Activated CD8-positive, alpha-beta memory T cell treated with anti-CD3 and anti-CD28 coated beads for 36 hours (primary cell): Measurements from ENCODE around the gene FZR1. TPM values are rescaled to one million over a fixed set of nuclear protein-coding genes. Genes with fewer than 3 reads are reported as not detected.

Experiments used
- CTCF ChIA-PET: fragments of 350-600 bp; sonication (Branson Sonifier 250); formaldehyde crosslinking; loops from one replicate; lab custom pipeline; 2021; ENCODE audit warnings: antibody characterized with exemption; lab: Charles Lee
- POLR2A ChIA-PET: fragments of 350-600 bp; sonication (Branson Sonifier 250); formaldehyde crosslinking; loops from one replicate; lab custom pipeline; 2021; ENCODE audit warnings: antibody characterized with exemption; lab: Charles Lee
- total RNA-seq, 2 experiments: library from RNA; stranded (reverse); gene quantifications; one replicate each; pipeline ENCODE4 v1.2.3, GENCODE V29; 2021

The FZR1 gene
- total RNA-seq, 2 experiments from 2014 or later: 33.1 to 33.6 TPM

- POLR2A ChIA-PET: no interaction called here
- CTCF ChIA-PET: interaction anchor here (0.7 to 1.6 kb wide), 3 partner anchors 12 to 179 kb away, joined by 3 to 5 read pairs (median 3); no protein-coding TSS in a partner anchor
These were observed 22.9 kb upstream of the FZR1 start, which contains the start of gene SMIM44 for GRCh38 chr19:3483226-3483628. Gene SMIM44, minus strand, starts transcription at chr19:3483441. Its CDS starts 38 bp downstream, at chr19:3483403.

DNA sequence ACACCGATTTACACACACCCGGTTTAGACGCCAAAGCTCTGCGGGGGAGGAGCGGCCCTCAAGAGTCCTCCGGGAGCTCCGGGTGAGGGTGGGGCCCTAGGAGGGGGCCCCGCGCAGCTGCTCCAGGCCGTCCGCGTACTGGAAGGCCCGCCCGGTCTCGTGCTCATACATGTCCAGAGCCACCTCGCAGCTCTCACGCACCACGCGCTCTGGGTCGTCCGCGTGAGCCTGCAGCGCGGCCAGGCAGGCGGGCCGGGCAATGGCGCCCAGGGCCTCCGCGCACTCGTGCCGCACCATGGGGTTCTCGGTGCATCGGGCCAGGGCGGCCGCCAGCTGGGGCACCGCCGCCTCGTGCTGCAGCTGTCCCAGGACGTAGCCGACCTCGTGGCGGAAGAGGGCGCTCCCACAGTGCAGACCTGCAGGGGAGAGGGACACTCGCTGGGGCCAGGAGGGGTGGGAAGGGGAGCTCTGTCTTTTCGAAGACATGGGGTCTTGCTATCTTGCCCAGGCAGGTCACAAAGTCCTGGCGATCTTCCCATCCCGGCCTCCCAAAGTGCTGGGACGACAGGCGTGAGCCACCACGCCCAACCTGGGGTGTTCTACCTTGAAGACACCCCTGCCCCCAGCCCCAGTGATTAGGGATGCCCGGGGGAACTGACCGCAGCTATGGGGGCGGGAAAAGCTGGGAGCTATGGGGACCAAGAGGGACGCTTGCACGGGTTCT is 14.6 kb upstream of the FZR1 start:
- CTCF ChIA-PET: interaction anchor here (1.3 to 1.4 kb wide), 2 partner anchors 19 to 53 kb away, joined by 3 read pairs; no protein-coding TSS in a partner anchor

GRCh38 chr19:3492131-3492839 is 13.8 kb upstream of the FZR1 start:
- ChIA-PET POLR2A (no interaction called here), CTCF (interaction anchor here (1.3 to 1.4 kb wide), 2 partner anchors 20 to 53 kb away, joined by 3 read pairs; no protein-coding TSS in a partner anchor)

More for the DNA sequence above, 14.6 kb upstream of the FZR1 start:
- POLR2A ChIA-PET: no interaction called here

DNA sequence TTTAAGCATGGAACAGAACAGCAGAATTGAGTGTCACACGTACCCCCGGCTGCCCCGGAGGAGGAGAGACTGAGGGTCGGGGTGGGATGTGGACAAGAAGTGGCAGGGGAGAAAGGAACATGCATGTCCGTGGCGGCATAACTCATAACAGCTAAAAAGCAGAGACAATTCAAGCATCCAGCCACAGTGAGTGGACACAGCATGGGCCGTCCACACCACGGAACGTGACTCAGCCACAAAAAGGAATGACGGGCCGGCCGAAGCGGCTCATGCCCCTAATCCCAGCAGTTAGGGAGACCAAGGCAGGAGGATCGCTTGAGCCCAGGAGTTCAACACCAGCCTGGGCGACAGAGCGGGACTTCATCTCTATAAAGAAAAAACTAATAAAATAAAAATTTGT is 13.2 kb upstream of the FZR1 start:
- ChIA-PET CTCF (interaction anchor here (1.2 kb wide), 1 partner anchor 8 kb away, joined by 3 read pairs; no protein-coding TSS in a partner anchor), POLR2A (no interaction called here)

- ChIA-PET CTCF (interaction anchor here (1.2 kb wide), 1 partner anchor 9 kb away, joined by 3 read pairs; no protein-coding TSS in a partner anchor), POLR2A (no interaction called here)
These were observed 12.5 kb upstream of the FZR1 start for GRCh38 chr19:3493651-3494050.

DNA sequence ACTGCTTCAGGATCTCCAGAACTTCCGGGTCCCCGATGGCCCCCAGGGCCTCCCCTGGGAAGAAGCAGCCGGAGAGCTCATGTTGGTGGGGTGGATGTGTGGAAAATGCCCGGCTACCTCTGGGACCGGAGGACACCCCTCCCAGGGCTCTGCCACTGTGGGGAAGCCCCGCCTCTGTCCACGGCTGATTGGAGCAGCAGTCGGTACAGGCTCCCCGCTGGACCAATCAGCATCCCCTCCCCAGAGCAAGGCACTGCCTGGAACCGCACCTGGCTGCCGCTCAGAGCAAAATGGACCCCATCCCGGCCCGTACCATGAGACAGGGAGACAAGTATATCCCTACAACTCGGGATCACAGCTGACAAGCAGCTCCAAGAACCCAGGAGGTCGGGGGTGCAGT is 12.1 kb upstream of the FZR1 start:
- CTCF ChIA-PET: interaction anchor here (1.2 kb wide), 1 partner anchor 9 kb away, joined by 3 read pairs; no protein-coding TSS in a partner anchor
- POLR2A ChIA-PET: no interaction called here

- POLR2A ChIA-PET: no interaction called here
- CTCF ChIA-PET: interaction anchor here (1.2 kb wide), 1 partner anchor 11 kb away, joined by 3 read pairs; no protein-coding TSS in a partner anchor
These were observed 11.6 kb upstream of the FZR1 start for GRCh38 chr19:3494559-3494958.

DNA sequence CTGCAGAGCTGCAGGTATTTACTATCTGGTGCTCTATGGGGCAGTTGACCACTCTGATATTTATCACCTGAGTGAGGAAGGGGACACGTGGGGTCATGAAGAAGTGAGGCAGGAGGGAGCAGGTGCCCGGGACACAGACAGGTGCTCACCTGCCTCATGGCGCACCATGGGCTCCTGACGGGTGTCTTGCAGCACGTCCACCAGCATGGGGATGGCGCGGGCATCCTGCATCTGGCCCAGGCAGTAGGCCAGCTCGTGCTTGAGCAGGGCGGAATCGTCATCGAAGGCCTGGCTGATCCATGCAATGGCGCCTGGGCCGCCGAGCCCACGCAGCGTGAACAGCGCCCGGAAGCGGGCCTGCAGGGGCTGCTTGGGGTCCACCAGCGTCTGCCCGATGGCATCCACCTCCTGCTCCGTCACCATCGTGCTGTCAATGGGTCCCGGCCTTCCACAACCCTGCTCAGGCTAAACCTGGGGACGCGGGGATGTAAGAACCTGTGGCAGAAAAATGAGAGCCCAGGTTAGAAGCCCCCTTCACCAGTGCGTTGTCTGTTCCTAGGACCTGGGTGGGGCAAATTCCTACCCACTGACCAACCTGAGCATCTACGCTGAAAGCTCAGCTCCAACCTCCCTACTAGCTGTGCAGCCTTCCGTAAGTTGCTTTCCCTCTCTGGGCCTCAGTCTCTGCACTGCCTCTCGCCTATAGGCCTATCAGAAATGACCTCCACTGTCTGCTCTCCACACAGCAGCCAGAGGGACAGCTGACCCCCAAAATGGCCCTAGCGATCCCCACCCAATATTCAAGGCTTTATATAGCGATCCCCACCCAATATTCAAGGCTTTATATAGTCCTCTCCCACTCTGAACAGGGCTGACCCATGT is 9.5 kb upstream of the FZR1 start:
- ChIA-PET POLR2A (no interaction called here), CTCF (interaction anchor here (0.9 kb wide), 1 partner anchor 11 kb away, joined by 3 read pairs; no protein-coding TSS in a partner anchor)

DNA sequence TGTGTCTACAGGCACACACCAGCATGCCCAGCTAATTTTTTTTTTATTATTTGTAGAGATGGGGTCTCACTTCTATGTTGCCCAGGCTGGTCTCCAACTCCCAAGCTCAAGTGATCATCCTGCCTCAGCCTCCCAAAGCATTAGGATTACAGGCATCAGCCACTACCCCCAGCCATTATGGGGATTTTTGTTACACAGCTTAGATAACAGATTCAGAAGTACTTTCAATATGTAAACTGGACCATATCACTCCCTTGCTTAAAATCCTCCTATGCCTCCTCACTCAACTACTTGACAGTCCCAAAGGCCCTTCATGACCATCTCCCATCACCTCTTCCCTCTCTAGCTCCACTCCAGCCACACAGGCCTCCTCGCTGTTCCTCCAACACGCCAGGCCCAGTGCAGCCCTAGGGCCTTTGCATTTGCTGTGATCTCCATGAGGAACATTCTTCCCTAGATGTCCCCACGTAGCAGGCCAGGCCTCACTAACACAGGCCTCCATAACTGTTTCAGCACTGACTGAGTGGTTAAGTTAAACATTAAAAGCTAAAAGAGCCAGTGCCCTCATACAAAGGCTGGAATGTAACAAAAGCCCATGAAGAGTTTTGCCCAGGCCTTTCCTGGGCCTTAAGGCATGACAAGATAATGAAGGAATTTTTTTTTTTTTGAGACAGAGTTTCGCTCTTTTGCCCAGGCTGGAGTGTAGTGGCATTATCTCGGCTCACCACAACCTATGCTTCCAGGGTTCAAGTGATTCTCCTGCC is 8.2 kb upstream of the FZR1 start:
- CTCF ChIA-PET: no interaction called here
- POLR2A ChIA-PET: no interaction called here

DNA sequence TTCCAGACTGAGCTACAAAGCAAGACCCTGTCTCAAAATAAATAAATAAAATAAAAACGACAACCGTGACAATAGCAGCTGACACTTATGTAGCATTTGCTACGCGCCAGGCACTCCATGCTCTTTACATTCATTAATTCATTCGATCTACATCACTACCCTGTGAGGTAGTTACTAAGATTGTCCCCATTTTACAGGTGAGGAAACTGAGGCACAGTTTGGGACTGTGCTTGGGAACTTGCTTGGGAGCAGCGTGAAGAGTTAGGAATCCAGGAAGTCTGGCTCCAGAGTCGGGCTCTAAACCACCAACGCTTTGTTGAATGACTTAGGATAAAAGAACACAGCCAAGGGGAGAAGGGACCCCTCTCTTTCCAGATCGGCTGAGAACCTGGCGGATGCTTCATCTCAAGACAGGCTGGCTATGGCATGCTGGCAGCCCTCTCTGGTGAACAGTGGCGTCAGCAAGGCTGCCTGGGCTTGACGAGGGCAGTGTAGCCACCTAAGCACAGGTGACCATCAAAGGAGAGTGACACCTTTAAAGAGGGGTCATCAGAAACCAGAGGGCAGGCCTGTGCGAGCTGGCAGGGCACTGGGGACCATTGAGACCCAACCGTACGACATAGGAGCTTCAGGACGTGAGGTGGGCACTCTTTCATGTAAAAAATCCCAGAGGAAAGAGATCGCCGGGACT is 6.2 kb upstream of the FZR1 start:
- ChIA-PET CTCF (interaction anchor here (0.5 to 1.4 kb wide), 3 partner anchors 15 to 70 kb away, joined by 3 to 5 read pairs (median 4); no protein-coding TSS in a partner anchor), POLR2A (no interaction called here)

DNA sequence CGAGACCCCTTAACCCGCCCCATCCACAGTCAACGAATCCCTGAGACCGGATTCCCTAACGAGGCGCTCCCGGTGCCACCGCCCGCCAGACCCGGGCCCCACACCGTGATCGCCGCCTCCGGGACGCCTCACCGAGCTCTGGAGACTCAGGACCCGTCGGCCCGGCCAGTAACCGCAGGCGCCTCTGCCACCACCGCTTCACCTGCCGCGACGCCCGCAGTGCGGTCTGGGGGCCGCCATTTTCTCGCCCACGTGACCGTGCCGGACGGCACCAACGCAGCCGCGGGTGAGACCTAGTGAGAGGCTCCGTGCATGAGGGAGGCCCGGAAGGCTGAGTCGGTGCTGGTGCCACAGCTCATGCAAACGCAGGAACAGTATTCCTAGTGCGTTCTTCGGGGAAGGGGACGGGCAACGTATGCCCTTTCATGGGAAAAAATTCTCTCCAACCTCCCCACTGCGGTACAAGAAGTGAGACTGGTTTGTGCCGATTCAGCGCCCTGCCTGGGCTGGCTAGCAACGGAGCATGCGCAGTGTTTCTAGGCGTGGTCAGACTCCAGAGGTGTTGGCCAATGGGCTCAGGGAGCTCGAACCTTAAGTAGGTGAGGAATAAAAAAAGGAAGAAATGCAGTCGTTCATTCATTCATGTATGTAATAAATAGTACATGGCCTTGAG is 5.5 kb upstream of the FZR1 start, which contains the start of gene DOHH:
TSS of gene DOHH (minus strand) at position 246 of the 673 bp plus-strand sequence. CDS start 3,860 bp downstream, outside the sequence.
- ChIA-PET POLR2A (no interaction called here), CTCF (interaction anchor here (0.5 to 1.4 kb wide), 5 partner anchors 10 to 196 kb away, joined by 3 to 5 read pairs (median 4); no protein-coding TSS in a partner anchor)

- POLR2A ChIA-PET: interaction anchor here (0.7 kb wide), 1 partner anchor 15 kb away, joined by 5 read pairs; no protein-coding TSS in a partner anchor
- CTCF ChIA-PET: interaction anchor here (0.6 to 1.1 kb wide), 3 partner anchors 197 to 397 kb away, joined by 3 read pairs; no protein-coding TSS in a partner anchor
These were observed 4.3 kb upstream of the FZR1 start for GRCh38 chr19:3501780-3502179.

- ChIA-PET CTCF (interaction anchor here (0.6 to 1.1 kb wide), 2 partner anchors 146 to 399 kb away, joined by 3 read pairs; no protein-coding TSS in a partner anchor), POLR2A (no interaction called here)
These were observed 3.0 kb upstream of the FZR1 start for GRCh38 chr19:3503036-3503572.

GRCh38 chr19:3504735-3505134 is 1.4 kb upstream of the FZR1 start:
- POLR2A ChIA-PET: no interaction called here

DNA sequence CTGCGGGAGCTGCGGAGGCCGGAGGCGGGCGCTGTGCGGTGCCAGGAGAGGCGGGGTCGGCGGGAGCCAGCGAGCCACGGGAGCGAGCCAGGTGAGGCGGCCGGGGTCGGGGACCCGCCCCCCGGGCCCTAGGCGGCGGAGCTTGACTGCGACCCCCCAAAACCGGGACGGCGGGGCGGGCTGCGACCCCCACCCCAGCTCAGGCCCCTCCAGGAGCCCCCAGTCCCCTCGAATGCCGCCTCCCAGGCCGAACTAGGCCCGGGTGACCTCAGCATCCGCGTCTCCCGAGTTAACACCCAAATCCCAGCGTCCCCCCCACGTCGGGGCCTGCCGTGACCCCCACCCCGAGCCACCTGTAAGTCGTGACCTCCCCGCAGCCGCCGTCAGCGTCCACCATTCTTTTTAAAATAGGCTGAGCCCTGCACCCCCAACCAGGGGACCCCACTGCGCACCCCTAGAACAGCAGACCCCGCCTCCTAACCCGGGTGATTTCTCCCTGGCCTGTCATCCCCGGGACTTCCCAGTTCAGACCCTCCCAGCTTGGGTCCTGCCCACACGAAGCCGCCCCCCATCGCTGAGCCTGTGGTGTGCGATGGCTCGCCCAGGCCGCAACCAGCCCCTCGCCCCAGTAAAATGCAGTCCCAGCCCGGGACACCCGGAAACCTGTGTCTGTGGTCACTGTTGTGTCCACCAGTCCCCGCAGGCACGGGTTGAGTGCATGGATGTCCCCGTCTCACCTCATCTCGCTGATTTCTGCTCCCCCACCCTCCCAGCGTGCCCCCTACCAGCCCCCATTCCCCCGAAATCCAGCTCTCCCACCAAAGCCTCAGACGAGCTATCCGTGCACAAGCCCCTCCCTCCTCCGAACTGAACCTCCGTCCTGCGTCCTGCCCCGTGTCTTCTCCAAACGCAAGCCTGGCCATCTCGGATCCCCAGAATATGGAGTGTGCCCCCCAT is 551 bp downstream of the FZR1 start:
- ChIA-PET POLR2A (interaction anchor here (0.6 to 0.9 kb wide), 2 partner anchors 102 to 122 kb away, joined by 4 read pairs; no protein-coding TSS in a partner anchor), CTCF (interaction anchor here (1.1 to 1.8 kb wide), 2 partner anchors 21 to 40 kb away, joined by 3 to 4 read pairs; no protein-coding TSS in a partner anchor)

More at GRCh38 chr19:3504735-3505134, 1.4 kb upstream of the FZR1 start:
- CTCF ChIA-PET: interaction anchor here (0.6 to 0.7 kb wide), 3 partner anchors 41 to 1286 kb away, joined by 3 to 6 read pairs (median 5); no protein-coding TSS in a partner anchor
